K562 (cell line): Measurements from ENCODE around the gene SRRT. TPM values are rescaled to one million over a fixed set of nuclear protein-coding genes. Genes with fewer than 3 reads are reported as not detected.

Source experiments
- CHD1 ChIP-seq: fragments of 200-600 bp; sonication (generic); IDR thresholded peaks from one replicate; pipeline ENCODE4 v1.6.1; 2012; ENCODE audit warnings: mild to moderate bottlenecking, moderate library complexity, low read length, inconsistent platforms
- CHD4 ChIP-seq: fragments of 200-600 bp; sonication (generic); IDR thresholded peaks from 3 replicates; pipeline ENCODE4 v1.6.1; 2012; ENCODE audit warnings: low read depth, mild to moderate bottlenecking, mixed read lengths, low read length, inconsistent platforms; ENCODE audit not compliant: insufficient read depth, insufficient replicate concordance, poor library complexity, severe bottlenecking
- E2F1 ChIP-seq: sonication (generic); formaldehyde crosslinking; IDR thresholded peaks from 2 replicates; pipeline ENCODE4 v1.8.1; 2023; ENCODE audit warnings: mild to moderate bottlenecking, missing genetic modification reagents, moderate library complexity
- HDAC2 ChIP-seq: fragments of 450-650 bp; IDR thresholded peaks from 2 replicates; pipeline ENCODE4 v1.6.1; 2016; ENCODE audit warnings: mild to moderate bottlenecking
- HOXB6 ChIP-seq: fragments of 250-450 bp; sonication (Bioruptor Pico); IDR thresholded peaks from 2 replicates; pipeline ENCODE4 v1.5.1; 2022; ENCODE audit warnings: mild to moderate bottlenecking, borderline replicate concordance
- LARP7 ChIP-seq: fragments of 450-650 bp; IDR thresholded peaks from 2 replicates; pipeline ENCODE4 v1.6.1; 2016
- MEF2A ChIP-seq: IDR thresholded peaks from 2 replicates; pipeline ENCODE4 v1.6.1; 2011; ENCODE audit warnings: low read depth, mild to moderate bottlenecking, low read length, moderate library complexity; ENCODE audit not compliant: control insufficient read depth
- MXI1 ChIP-seq: IDR thresholded peaks from 2 replicates; pipeline ENCODE4 v1.6.1; 2011; ENCODE audit warnings: low read depth, mild to moderate bottlenecking, improper control_type of control experiment, low read length
- PATZ1 ChIP-seq: fragments of 250-450 bp; sonication (Bioruptor Pico); IDR thresholded peaks from 2 replicates; pipeline ENCODE4 v1.5.0; 2020; ENCODE audit warnings: mild to moderate bottlenecking, borderline replicate concordance
- PHB2 ChIP-seq: fragments of 450-650 bp; IDR thresholded peaks from 2 replicates; pipeline ENCODE4 v1.6.1; 2017; ENCODE audit warnings: low read depth
- PHF21A ChIP-seq: fragments of 450-650 bp; IDR thresholded peaks from 2 replicates; pipeline ENCODE4 v1.6.1; 2017; ENCODE audit warnings: low read depth, borderline replicate concordance
- PRMT5 ChIP-seq: sonication (generic); formaldehyde crosslinking; IDR thresholded peaks from 2 replicates; pipeline ENCODE4 v1.5.0; 2020; ENCODE audit warnings: missing genetic modification reagents
- TAL1 ChIP-seq: fragments of 450-650 bp; IDR thresholded peaks from 2 replicates; pipeline ENCODE4 v1.6.1; 2016; ENCODE audit warnings: mild to moderate bottlenecking
- TFAP4 ChIP-seq: sonication (generic); formaldehyde crosslinking; IDR thresholded peaks from 2 replicates; pipeline ENCODE4 v1.8.0; 2022; ENCODE audit warnings: missing genetic modification reagents, mild to moderate bottlenecking, moderate library complexity, borderline replicate concordance
- TFE3 ChIP-seq: fragments of 450-650 bp; formaldehyde crosslinking; IDR thresholded peaks from 2 replicates; pipeline ENCODE4 v1.4.0; 2020; ENCODE audit warnings: mild to moderate bottlenecking, mixed read lengths
- ZNF584 ChIP-seq: fragments of 200-800 bp; sonication (Bioruptor generic); IDR thresholded peaks from 2 replicates; pipeline ENCODE4 v1.6.1; 2016; ENCODE audit warnings: low read depth, mild to moderate bottlenecking, missing genetic modification characterization, missing compliant biosample characterization
- ZNF589 ChIP-seq: fragments of 200-800 bp; sonication (Bioruptor generic); IDR thresholded peaks from 2 replicates; pipeline ENCODE4 v1.6.1; 2016; ENCODE audit warnings: low read depth, missing genetic modification characterization, missing compliant biosample characterization
- ZNF77 ChIP-seq: fragments of 250-450 bp; sonication (Bioruptor Pico); IDR thresholded peaks from 2 replicates; pipeline ENCODE4 v1.5.0; 2020
- polyA plus RNA-seq, 8 experiments: library from polyadenylated mRNA; depleted of rRNA in 4 of 8; stranded (reverse) in 5 of 8; unstranded in 3 of 8; fragments of >200 nt; fragmentation: Nextera tagmentation in 2 of 8; fragmentation: Illumina TruSeq in 1 of 8; extraction: Ambion mirVana in 2 of 8; extraction: Trizol in 1 of 8; gene quantifications; 2 replicates each; pipeline versions ENCODE4 v1.2.1 to v1.2.3, GENCODE V29; 2011 to 2014; ENCODE audit warnings: inconsistent platforms in 1 of 8, missing spikeins in 1 of 8
- total RNA-seq, 7 experiments: library from RNA; depleted of rRNA in 6 of 7; stranded (reverse); fragments of >200 nt in 6 of 7; fragmentation: Illumina TruSeq in 2 of 7; extraction: Trizol in 2 of 7; gene quantifications; 2 replicates each; pipeline versions ENCODE4 v1.2.1 to v1.2.3, GENCODE V29; 2011 to 2021; ENCODE audit warnings: low replicate concordance in 1 of 7
- TF ChIP-seq, protein P1 (sequence below): fragments of 250-450 bp; sonication (Bioruptor Pico); IDR thresholded peaks from 2 replicates; pipeline ENCODE4 v1.5.0; 2020; ENCODE audit warnings: mild to moderate bottlenecking
- TF ChIP-seq, protein P2 (sequence below), 2 experiments: fragments of 450-650 bp in 1 of 2; sonication (generic) in 1 of 2; formaldehyde crosslinking; conservative IDR thresholded peaks; 2 replicates each; pipeline versions ENCODE4 v1.4.0 to v1.8.1; 2020 to 2022; ENCODE audit warnings: mild to moderate bottlenecking in 1 of 2, missing genetic modification reagents in 1 of 2

Gene SRRT
- total and polyA plus RNA-seq, 9 of the 15 experiments (the other 6 are each of a cell fraction or from before 2014, with no cell fraction given): 10.3 to 263 (median 84.4) TPM

GRCh38 chr7:100895956-100896731, 21.2 kb downstream of the SRRT start (continued):
- peak; percentile 37 for TF ChIP-seq TFE3
- TF ChIP-seq HOXB6 (CRISPR knock-in tag): no peak
- peak; percentile 91 for TF ChIP-seq HDAC2
- no peak for TF ChIP-seq CHD1
- TF ChIP-seq ZNF589 (CRISPR knock-in tag): no peak
- TF ChIP-seq MXI1: no peak
- peak; percentile 33; the same call in 1 of the 2 replicates for TF ChIP-seq TFAP4 (CRISPR knock-in tag)
- TF ChIP-seq PRMT5 (CRISPR knock-in tag): no peak
- TF ChIP-seq, protein P1, sequence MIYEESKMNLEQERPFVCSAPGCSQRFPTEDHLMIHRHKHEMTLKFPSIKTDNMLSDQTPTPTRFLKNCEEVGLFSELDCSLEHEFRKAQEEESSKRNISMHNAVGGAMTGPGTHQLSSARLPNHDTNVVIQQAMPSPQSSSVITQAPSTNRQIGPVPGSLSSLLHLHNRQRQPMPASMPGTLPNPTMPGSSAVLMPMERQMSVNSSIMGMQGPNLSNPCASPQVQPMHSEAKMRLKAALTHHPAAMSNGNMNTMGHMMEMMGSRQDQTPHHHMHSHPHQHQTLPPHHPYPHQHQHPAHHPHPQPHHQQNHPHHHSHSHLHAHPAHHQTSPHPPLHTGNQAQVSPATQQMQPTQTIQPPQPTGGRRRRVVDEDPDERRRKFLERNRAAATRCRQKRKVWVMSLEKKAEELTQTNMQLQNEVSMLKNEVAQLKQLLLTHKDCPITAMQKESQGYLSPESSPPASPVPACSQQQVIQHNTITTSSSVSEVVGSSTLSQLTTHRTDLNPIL (CRISPR knock-in tag): no peak
- no peak for TF ChIP-seq TAL1
- TF ChIP-seq E2F1: no peak
- TF ChIP-seq PATZ1 (CRISPR knock-in tag): no peak
- TF ChIP-seq PHF21A: no peak
- no peak for TF ChIP-seq CHD4
- TF ChIP-seq MEF2A: no peak
- no peak for TF ChIP-seq PHB2
- TF ChIP-seq LARP7: 0 out of 2 replicates have a peak, but pooled peaks have one; percentile 86
- TF ChIP-seq, protein P2, sequence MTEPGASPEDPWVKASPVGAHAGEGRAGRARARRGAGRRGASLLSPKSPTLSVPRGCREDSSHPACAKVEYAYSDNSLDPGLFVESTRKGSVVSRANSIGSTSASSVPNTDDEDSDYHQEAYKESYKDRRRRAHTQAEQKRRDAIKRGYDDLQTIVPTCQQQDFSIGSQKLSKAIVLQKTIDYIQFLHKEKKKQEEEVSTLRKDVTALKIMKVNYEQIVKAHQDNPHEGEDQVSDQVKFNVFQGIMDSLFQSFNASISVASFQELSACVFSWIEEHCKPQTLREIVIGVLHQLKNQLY (CRISPR knock-in tag; conservative IDR thresholded peaks at IDR 0.05): no peak
- no peak for TF ChIP-seq ZNF584 (CRISPR knock-in tag)
- TF ChIP-seq ZNF77 (CRISPR knock-in tag): no peak
